Left kidney (tissue), 8 donors: ENCODE data around the gene RAMP2. TPM values are rescaled to one million over a fixed set of nuclear protein-coding genes. Genes with fewer than 3 reads are reported as not detected.
A peak's percentile ranks its signal among the peaks of the same experiment; 100 is the strongest.
"Not testable (repeated sequence)": the region's sequence is repeated elsewhere in the genome, so short reads cannot be mapped to it uniquely, and the experiment has no call there.

Experiments used
- DNase-seq: peaks from one replicate; pipeline ENCODE4 v3.0.0-alpha.2; 2013
- long read RNA-seq, 8 donors: transcript quantifications; one replicate each; lab custom pipeline, GENCODE V29; 2026
- polyA plus RNA-seq: library from polyadenylated mRNA; unstranded; fragments of 120-200 nt; gene quantifications from one replicate; pipeline ENCODE4 v1.2.1, GENCODE V29; 2013; ENCODE audit not compliant: insufficient read length

Gene RAMP2, protein sequence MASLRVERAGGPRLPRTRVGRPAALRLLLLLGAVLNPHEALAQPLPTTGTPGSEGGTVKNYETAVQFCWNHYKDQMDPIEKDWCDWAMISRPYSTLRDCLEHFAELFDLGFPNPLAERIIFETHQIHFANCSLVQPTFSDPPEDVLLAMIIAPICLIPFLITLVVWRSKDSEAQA
- polyA plus RNA-seq, result 70.0 TPM
- long read RNA-seq, donor 1, transcript RAMP2-201 (4 exons, 780 nt), result major isoform, 76 of 131 reads
- long read RNA-seq, donor 1, transcript RAMP2-203 (3 exons, 573 nt), result minor isoform, 6 of 131 reads
- long read RNA-seq, donor 1, partial matches to known transcripts, result 45 of 131 reads
- long read RNA-seq, donor 1, other reads (novel, unspliced or antisense), result 0 of 131 reads
- long read RNA-seq, donor 2, transcript RAMP2-201 (4 exons, 780 nt), result major isoform, 47 of 76 reads
- long read RNA-seq, donor 2, transcript RAMP2-205 (4 exons, 858 nt), result minor isoform, 5 of 76 reads
- long read RNA-seq, donor 2, transcript RAMP2-203 (3 exons, 573 nt), result minor isoform, 5 of 76 reads
- long read RNA-seq, donor 2, partial matches to known transcripts, result 18 of 76 reads
- long read RNA-seq, donor 2, other reads (novel, unspliced or antisense), result 0 of 76 reads
- long read RNA-seq, donor 3, transcript RAMP2-203 (3 exons, 573 nt), result minor isoform, 5 of 50 reads
- long read RNA-seq, donor 3, transcript RAMP2-201 (4 exons, 780 nt), result major isoform, 36 of 50 reads
- long read RNA-seq, donor 3, partial matches to known transcripts, result 5 of 50 reads
- long read RNA-seq, donor 3, other reads (novel, unspliced or antisense), result 0 of 50 reads
- long read RNA-seq, donor 4, partial matches to known transcripts, result 0 of 3 reads
- long read RNA-seq, donor 4, other reads (novel, unspliced or antisense), result 0 of 3 reads
- long read RNA-seq, donor 5, transcript RAMP2-205 (4 exons, 858 nt), result minor isoform, 5 of 92 reads
- long read RNA-seq, donor 5, transcript RAMP2-201 (4 exons, 780 nt), result major isoform, 74 of 92 reads
- long read RNA-seq, donor 5, transcript RAMP2-203 (3 exons, 573 nt), result minor isoform, 7 of 92 reads
- long read RNA-seq, donor 5, partial matches to known transcripts, result 5 of 92 reads
- long read RNA-seq, donor 5, other reads (novel, unspliced or antisense), result 0 of 92 reads
- long read RNA-seq, donor 6, transcript RAMP2-201 (4 exons, 780 nt), result major isoform, 63 of 68 reads
- long read RNA-seq, donor 6, partial matches to known transcripts, result 0 of 68 reads
- long read RNA-seq, donor 6, other reads (novel, unspliced or antisense), result 0 of 68 reads
- long read RNA-seq, donor 7, transcript RAMP2-205 (4 exons, 858 nt), result minor isoform, 8 of 95 reads
- long read RNA-seq, donor 7, transcript RAMP2-201 (4 exons, 780 nt), result major isoform, 70 of 95 reads
- long read RNA-seq, donor 7, partial matches to known transcripts, result 14 of 95 reads
- long read RNA-seq, donor 7, other reads (novel, unspliced or antisense), result 0 of 95 reads
- long read RNA-seq, donor 8, transcript RAMP2-201 (4 exons, 780 nt), result major isoform, 33 of 38 reads
- long read RNA-seq, donor 8, transcript RAMP2-203 (3 exons, 573 nt), result minor isoform, 5 of 38 reads
- long read RNA-seq, donor 8, partial matches to known transcripts, result 0 of 38 reads
- long read RNA-seq, donor 8, other reads (novel, unspliced or antisense), result 0 of 38 reads

DNA sequence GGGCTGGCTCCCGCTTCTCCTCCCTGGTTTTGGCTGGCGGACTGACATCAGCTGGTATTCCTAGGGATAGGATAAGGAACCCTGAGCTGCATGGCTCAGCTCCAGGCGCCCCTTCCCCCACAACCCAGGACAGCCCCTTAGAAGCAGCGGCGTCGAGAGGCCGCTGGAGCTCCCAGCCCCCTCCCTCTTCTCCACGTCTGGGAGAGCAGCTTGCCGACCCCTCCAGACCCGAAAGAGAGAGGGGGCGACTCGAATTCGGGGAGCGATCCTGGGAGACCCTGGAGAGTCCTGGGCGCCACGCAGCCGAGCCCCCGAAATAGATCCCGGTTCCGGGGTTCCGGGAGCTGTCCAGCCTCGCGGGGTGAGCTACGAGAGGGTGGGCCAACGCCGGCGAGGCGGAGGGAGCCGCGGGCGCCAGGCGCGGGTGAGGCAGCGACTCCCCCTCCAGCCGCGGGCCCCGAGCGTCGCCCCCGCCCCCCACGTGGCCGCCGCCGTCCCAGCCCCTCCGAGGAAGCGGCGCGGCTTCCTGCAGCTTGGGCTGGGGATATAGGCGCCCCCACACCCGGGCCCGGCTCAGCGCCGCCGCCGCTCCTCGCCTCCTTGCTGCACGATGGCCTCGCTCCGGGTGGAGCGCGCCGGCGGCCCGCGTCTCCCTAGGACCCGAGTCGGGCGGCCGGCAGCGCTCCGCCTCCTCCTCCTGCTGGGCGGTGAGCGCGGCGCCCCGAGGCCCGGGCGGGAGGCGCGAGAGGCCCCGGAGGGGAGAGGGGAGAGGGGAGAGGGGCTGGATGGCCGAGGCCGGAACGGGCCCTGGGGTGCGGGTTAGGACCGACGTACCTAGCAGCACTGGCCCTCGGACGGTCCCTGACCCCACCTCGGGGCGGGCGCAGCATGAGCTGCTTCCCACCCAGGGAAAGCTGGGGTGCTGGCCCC is at the start of gene RAMP2:
RAMP2 (plus strand) TSS at position 576 of the 930 bp plus-strand sequence; CDS start at position 611, 35 bp downstream.
- DNase-seq, result no peak

DNA sequence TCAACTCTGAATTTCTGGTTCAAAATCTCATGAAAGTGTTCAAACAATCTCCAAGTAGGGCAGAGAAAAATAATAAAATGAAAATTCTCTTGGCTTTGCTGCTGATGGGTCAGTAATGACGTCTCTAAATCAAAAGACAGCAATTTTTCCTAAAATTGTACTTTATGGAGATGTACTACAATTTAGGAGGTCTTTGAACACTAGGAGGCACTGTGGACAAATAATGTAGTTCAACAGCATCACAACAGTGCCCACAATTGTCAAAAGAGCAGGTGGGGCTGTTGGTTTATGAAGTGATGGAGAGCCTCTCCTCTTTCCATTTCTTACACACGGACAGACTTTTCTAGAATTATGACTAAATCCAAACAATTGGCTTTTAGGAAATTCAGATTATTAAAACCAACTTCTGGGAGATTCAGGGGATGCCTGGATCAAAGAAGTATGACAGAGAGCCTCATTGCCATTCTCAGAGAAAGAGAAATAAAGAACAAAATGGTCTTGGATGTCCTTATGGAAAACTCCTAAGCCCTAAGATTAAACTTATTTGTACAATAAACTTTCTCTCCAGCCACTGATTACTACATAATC is 39.9 kb upstream of the RAMP2 start:
- peak; percentile 74 for DNase-seq

DNA sequence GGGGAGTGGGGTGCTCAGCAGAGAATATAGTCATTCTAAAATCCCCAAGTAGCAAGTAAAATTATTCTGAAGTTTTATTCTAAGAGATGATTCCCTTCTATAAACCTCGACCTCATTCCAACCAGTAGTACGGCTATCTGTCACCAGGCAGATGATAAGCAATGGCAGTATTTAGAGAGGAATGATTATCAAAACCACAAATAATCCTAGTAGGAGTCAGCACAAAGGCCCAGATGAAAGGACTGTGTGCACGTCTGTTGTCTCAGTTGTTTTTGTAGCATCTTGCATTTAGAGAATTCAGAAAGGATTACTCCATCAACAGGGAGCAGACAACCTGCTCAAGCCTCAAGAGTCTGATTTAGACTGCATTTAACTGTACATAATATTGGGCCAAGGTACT is 37.4 kb upstream of the RAMP2 start:
- no peak for DNase-seq

DNA sequence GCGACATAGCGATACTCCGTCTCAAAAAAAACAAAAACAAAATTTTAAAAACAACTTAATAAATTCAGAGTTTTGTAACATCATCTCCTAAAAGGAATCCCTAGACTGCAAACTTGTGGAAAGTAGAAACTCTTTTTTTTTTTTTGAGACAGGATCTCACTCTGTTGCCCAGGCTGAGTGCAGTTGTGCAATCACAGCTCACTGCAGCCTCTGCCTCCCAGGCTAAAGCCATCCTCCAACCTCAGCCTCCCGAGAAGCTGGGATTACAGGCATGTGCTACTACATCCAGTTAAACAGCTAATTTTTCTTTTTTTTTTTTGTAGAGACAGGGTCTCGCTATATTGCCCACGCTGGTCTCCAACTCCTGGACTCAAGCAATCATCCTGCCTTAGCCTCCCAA is 35.9 kb upstream of the RAMP2 start:
- DNase-seq, result no peak

DNA sequence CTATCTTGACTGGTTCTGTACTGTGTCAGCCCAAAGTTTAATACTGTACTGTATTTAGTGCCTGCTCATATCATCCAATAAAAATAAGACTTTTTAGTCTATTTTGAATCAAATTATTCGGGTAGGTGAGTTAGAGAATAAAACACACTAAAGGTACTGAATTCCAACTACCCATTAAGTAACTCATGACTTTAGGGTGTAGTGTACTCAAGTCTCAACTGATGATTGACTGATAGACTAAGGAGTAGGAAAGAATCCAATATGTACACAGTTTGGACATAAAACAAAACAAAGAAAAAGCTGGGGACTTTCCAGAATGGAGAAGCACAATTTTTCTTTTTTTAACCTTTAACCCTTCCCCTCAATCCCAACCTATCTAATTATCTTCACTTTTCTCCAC is 20.3 kb upstream of the RAMP2 start:
- no peak for DNase-seq

DNA sequence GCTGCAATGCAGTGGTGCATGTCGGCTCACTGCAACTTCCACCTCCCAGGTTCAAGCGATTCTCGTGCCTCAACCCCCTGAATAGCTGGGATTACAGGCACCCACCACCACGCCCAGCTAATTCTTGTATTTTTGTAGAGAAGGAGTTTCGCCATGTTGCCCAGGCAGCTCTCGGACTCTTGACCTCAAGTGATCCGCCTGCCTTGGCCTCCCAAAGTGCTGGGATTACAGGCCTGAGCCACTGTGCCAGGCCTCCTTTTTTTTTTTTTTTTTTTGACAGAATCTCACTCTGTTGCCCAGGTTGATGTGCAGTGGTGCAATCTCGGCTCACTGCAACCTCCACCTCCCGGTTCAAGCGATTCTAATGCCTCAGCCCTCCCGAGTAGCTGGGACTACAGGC is 18.1 kb upstream of the RAMP2 start:
- not testable (repeated sequence) for DNase-seq

DNA sequence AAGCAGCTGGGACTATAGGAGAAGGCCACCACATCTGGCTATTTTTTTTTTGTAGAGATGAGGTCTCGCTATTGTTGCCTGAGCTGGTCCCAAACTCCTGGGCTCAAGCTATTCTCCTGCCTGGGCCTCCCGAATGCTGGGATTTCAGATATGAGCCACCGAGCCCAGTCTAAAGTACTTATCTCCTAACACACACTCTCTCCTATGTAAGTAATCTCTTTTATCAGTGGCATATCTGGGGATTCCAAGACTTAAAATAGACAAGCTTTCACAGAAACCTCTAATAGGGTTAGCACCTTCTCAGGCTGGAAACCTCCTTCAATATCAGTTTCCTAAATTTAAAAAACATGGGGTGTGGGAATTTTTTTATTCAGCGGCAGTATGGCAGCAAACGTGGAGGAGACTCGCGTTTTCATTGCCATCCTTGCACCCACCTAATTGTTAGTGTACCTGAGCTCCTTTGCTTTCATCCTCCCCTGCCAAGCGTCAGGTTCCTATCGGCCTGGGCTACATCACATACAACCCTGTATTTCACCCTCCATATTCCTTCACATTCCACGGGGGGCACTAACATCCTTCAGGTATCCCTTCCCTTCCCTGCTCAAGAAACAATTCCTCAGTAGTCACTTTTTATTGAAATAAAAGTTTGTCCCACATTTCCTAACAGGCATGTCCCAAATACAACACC is 17.3 kb upstream of the RAMP2 start:
- DNase-seq, result no peak

DNA sequence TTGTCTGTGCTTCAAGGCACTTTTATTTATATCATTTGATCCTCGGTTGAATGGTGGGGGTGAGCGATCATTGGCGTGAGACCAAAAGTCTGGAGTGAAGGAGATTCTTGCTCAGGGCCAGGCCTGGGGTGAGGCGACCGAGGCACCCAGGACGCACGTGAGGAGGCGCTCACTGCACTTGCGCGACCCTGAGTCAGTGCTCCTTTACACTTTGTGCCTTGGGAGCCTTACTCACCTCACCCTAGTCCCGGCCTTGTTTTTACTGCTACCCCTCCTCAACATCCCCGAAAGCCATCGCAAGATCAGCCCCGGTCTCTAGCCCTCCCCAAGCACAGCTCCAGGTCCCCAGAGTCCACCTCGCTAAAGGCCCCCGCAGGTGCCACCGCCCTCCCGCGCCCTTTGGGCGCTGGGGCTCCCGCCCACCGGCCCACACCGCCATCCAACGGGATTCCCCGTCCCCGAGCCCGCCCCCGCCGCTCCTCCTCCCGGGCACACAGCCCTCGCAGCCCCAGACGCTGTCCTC is 16.7 kb upstream of the RAMP2 start:
- peak; percentile 45 for DNase-seq

DNA sequence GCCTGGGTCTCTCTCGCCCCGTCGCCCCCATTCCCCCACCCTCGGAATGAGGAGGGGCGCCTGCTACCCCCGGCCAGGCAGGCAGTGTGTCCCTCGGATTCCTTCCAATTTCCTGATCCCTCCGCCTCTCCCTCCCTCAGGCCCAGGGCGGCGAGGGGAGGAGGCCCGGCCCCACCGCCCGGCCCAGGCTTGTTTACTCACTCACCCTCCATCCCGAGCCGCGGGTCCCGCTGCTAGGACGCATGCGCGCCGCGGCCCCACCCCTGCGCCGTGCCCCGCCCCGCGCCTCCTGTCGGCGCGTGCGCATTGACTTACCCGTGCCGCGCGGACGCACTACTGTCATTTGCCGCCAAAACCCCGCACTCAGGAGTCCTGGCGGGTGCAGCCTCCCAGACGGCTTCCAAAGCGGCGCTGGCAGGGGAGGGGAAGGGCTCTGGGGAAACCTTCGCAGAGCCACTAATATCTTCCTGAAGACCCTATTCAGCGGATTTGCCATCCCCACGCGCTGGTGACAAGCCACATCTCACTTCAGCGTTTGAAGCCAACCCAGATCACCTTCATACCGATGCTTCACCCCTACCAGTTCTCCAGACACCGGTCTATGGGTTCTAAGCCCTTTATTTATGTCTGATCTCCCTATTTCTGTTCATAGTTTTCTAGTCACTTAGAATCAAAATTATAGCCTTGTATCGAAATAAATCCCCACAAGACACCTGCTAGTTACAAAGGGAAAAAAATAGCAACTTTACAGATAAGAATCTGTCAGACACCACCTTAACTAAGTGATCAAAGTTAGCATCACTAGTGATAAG is 16.0 kb upstream of the RAMP2 start, which contains the start of gene EZH1:
EZH1 (minus strand) TSS at position 235 of the 812 bp plus-strand sequence. CDS start 16,099 bp downstream, outside the sequence.
- DNase-seq, result peak; percentile 92

DNA sequence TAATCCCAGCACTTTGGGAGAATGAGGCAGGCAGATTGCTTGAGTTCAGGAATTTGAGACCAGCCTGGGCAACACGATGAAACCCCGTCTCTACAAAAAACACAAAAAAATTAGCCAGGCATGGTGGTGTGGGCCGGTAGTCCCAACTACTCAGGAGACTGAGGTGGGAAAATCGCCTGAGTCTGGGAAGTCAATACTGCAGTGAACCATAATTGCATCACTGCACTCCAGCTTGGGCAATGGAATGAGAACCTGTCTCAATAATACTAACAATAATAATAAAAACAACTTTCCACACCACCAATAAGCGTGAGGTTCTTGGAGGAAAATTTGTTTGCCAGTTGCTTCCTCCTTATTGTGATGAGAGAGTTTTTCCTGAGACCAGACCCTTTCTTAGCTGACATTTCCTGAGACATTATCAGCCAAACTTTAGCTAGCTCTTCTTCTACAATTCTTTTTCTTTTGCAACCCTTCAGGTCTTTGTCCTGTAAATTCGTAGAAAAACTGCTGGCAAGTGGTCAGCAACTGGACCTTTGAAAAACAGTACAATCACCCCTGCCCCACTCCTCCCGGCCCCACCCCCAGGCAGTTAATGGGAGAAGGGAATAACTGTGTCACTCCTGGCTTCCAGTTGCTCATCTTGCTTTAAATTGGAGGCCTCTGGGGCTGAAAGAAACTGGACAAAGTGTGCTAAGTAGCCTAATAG is 12.7 kb upstream of the RAMP2 start:
- no peak for DNase-seq

DNA sequence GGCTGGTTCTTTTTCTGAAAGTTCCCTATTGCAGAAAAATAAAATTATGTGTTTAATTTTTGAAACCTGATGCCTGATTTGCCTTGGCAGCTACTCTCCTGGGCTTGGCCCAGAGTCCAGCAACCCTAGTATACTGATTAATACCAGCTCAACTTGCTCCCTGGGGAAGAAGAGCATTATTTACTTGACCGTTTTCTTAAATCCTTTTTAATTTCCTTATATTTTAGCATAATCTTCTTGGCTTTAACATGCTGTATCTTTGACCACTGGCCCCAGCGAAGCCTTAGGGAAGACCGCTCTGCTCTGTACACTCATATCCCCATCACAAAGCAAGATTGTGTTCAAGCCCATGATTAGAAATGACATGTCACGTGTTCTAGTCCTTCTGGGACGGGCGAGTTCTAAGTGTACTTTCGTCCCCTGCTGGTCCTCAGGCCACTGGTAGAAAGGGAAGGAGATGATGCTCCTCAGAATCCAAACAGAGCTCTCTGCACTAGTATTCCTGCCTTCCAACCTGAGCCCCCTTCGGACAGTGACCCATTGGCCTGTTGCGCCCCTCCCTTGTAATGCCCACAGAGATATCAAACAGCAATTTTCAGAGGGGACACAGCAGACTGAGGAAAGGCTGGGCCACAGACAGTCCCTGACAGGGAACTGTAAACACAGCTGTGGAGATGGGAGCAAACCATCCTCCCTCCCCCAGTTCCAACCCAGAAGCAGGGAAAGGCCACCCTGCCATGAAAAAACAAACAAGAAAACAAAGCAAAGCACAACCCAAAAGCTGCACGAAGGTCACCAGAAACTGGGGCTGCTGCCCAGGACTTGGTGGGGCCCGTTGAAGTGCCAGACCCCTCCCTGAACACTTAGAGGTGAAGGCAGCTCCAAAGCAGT is 11.9 kb upstream of the RAMP2 start:
- DNase-seq, result no peak

DNA sequence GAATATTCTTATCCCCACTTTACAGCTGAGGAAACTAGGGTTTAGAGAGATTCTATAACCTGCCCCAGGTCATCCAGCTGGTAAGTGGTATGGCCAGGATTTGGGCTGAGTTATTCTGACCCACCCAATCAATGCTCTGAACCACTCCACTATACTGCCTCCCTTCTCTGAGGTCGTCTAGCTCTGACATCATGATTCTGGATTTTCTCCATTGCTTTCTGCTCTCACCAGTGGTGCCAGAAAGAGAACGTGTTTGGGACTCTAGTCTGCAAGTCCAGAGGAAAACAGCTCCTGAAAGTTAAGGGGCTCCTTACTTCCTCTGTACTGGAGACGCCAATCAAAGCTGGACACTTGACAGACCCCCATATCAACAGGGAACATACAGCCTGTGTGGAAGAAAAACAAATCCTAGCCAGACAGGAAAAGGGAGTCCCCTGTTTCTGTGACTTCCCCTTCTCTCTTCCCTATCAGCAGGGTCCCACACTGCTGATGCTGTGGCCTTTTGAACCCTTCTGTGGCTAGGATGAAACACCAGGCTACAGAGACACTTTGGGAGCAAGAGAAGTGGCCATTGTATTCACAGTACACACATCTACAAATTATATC is 10.2 kb upstream of the RAMP2 start:
- no peak for DNase-seq

DNA sequence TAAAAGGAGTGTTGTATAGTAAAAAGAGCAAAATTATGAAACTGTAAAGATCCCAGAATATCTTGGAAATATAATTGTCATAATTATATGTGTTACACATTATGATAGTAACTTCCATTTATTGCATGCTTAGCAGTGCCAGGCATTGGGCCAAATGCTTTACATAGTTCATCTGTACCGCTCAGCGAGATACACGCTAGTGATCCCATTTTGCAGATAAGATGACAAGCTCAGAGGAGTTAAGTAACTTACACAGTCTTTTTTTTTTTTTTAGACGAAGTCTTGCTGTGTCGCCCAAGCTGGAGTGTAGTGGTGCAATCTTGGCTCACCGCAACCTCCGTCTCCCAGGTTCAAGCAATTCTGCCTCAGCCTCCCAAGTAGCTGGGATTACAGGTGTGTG is 9.4 kb upstream of the RAMP2 start:
- no peak for DNase-seq

DNA sequence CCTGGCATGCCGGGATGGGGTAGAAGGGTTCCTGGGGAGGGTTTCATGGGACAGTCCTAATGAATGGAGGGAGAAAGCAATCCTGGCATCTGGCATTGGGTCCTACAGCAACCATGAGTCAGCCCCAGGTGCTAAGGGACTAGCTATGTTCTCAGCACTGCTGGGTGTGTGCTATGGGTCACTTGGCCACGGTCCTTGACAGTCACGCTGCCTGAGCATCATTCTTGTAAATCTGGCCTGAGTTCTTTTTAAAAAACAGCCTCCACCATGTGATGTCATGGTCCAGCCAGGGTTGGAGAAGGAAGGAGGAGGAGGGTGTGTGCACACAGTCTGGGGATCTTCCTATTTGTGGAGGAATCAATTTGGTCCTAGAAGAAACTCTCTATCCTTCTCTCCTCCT is 6.2 kb upstream of the RAMP2 start:
- DNase-seq, result no peak

DNA sequence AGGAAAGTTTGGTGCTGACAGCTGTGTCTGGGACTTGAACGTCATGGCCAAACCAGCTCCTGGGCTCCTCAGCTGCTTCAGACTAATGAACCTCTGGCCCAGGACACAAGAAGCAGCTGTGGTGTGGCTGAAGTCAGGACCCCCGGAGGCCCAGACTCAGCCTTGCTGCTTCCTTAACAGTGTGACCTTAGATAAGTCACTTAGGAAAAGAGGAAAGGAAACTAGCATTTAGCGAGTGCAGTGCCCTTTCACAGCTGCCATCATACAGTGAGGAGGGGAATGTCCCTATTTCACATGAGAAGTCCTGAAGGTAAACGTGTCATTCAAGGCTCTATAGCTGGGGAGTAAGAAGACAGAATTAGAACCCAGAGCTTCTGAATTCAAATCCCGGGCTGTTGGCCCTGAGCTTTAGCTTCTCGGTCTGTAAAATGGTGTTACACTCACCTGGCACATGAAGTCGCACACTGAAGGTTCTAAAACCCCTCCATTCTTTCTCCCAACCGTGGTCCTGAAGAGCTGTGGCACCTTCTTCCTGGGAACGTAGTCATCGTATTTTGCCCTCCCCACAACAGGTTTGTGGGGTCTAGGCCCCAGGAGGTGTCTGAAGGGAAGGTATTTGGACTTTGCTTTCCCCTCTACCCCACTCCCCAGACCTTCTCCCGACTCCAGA is 910 bp upstream of the RAMP2 start:
- no peak for DNase-seq
